Neutrophil (primary cell): ENCODE results near the gene ADAM21.
"Not testable (repeated sequence)": the region's sequence is repeated elsewhere in the genome, so short reads cannot be mapped to it uniquely, and the experiment has no call there.

Source experiments
- H3K27ac ChIP-seq: fragments of 200-600 bp; sonication (generic); 2 replicates; pipeline ENCODE4 v1.5.1; 2016; ENCODE audit warnings: mild to moderate bottlenecking, moderate library complexity
- H3K27me3 ChIP-seq: fragments of 200-600 bp; sonication (generic); 2 replicates; pipeline ENCODE4 v1.6.0; 2016; ENCODE audit warnings: mild to moderate bottlenecking
- H3K36me3 ChIP-seq: fragments of 200-600 bp; sonication (generic); 2 replicates; pipeline ENCODE4 v1.5.1; 2017
- H3K4me1 ChIP-seq, 2 experiments: fragments of 200-600 bp in 1 of 2; sonication (generic) in 1 of 2; 1 replicate in 1 of 2; 2 replicates in 1 of 2; pipeline versions ENCODE4 v1.5.1 to v1.6.1; 2013 to 2016; ENCODE audit warnings: low read depth in 1 of 2, low read length in 1 of 2, mild to moderate bottlenecking in 1 of 2, moderate library complexity in 1 of 2; ENCODE audit not compliant: control insufficient read depth in 1 of 2, insufficient read depth in 1 of 2
- H3K4me3 ChIP-seq, 2 experiments: fragments of 200-600 bp in 1 of 2; sonication (generic) in 1 of 2; 1 replicate in 1 of 2; 2 replicates in 1 of 2; pipeline ENCODE4 v1.5.1; 2013 to 2016; ENCODE audit warnings: low read depth in 1 of 2, low read length in 1 of 2, mild to moderate bottlenecking in 1 of 2, moderate library complexity in 1 of 2
- H3K9me3 ChIP-seq: fragments of 200-600 bp; sonication (generic); 2 replicates; pipeline ENCODE4 v1.5.1; 2016
- CTCF ChIP-seq: fragments of 200-600 bp; sonication (generic); IDR thresholded peaks from 2 replicates; pipeline ENCODE4 v1.5.1; 2016; ENCODE audit warnings: antibody characterized with exemption

Gene ADAM21

GRCh38 chr14:70416725-70417349 is 35.1 kb upstream of the ADAM21 start, which contains the start of gene SYNJ2BP:
TSS of gene SYNJ2BP (minus strand) at chr14:70417090. CDS start at chr14:70416963, 127 bp downstream.
- Histone ChIP-seq H3K27ac (no peak within 1 kb of the TSS), H3K27me3 (no peaks in the 10 kb centered on the region), H3K9me3 (no peaks in the 10 kb centered on the region), H3K36me3 (no peaks in the 10 kb centered on the region), H3K4me3 (peak within 1 kb of the TSS; percentile 29 to 63), H3K4me1 (peaks cover 8 to 11% of the 10 kb centered on the region in 2 experiments)
- no peak for TF ChIP-seq CTCF

DNA sequence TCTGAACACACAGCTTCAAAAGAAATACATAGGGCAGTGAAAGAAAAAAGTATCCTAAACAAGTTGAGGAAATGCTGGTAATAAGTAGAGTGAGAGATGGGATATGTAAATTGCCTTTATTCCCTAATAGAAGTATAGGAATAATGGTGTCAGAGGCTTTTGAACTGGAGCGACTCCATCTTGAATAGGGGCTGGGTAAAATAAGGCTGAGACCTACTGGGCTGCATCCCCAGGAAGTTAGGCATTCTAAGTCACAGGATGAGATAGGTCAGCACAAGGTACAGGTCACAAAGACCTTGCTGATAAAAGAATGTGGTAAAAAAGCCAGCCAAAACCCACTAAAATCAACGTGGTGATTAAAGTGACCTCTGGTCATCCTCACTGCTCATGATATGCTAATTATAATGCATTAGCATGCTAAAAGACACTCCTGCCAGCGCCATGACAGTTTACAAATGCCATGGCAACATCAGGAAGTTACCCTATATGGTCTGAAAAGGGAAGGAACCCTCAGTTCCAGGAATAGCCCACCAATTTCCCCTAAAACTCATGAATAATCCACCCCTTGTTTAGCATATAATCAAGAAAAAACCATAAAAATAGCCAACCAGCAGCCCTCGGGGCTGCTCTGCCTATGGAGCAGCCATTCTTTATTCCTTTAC is 32.6 kb upstream of the ADAM21 start:
- H3K27me3 ChIP-seq, H3K36me3 ChIP-seq, H3K4me3 ChIP-seq, H3K27ac ChIP-seq, H3K9me3 ChIP-seq: not testable (repeated sequence)
- H3K4me1 ChIP-seq, result peaks cover 8 to 11% of the 10 kb centered on the region in 2 experiments

DNA sequence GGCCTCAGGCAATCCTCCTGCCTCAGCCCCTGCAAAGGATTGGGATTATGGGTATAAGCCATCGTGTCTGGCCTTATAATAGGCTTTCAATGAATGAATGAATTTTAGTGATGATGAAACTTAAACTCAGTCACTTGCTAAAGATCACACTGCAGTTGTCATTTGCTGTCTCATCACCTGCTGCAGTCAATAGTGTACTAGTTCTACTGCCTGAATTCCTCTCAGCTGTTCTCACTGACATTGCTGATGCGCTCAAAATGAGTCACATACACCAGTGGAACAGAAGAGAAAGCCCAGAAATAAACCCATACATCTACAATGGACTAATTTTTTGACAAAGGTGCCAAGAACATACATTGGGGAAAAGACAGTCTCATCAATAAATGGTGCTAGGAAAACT is 29.4 kb upstream of the ADAM21 start:
- no peak overlapping the region for H3K27ac ChIP-seq
- TF ChIP-seq CTCF, result no peak
- no peaks in the 10 kb centered on the region for H3K4me1 ChIP-seq
- no peak overlapping the region for H3K4me3 ChIP-seq
- no peaks in the 10 kb centered on the region for H3K27me3 ChIP-seq
- no peaks in the 10 kb centered on the region for H3K36me3 ChIP-seq
- H3K9me3 ChIP-seq, result no peaks in the 10 kb centered on the region

DNA sequence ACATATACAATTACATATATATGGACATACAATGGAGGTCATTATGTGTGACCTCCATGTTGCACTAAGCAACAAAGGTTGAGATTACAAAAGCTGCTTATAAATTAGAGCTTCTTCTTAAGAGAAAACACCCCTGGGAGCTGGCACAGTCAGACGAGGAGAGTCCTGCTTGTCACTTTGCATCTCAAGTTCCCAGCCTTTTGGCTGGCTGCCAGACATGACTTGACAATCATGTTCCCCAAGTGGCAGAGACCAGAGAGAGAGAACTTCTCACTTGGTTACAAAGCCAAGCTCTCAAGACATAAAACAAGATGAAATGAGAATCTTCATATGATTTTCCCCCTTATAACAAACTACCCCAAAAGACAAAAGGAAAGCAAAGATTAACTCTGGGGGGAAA is 26.6 kb upstream of the ADAM21 start:
- H3K9me3 ChIP-seq, result no peaks in the 10 kb centered on the region
- H3K4me1 ChIP-seq, result no peaks in the 10 kb centered on the region
- no peak overlapping the region for H3K27ac ChIP-seq
- no peak for TF ChIP-seq CTCF
- no peaks in the 10 kb centered on the region for H3K36me3 ChIP-seq
- H3K4me3 ChIP-seq, result no peak overlapping the region
- no peaks in the 10 kb centered on the region for H3K27me3 ChIP-seq

DNA sequence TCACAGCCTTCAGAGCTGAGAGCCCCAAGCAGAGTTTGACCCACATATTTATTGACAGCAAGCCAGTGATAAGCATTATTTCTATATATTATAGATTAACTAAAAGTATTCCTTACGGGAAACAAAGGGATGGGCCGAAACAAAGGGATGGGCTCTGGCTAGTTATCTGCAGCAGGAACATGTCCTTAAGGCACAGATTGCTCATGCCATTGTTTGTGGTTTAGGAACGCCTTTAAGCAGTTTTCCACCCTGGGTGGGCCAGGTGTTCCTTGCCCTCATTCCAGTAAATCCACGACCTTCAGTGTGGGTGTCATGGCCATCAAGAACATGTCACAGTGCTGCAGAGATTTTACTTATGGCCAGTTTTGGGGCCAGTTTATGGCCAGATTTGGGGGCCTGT is 25.4 kb upstream of the ADAM21 start:
- not testable (repeated sequence) for H3K9me3 ChIP-seq, H3K27me3 ChIP-seq, H3K4me1 ChIP-seq, H3K4me3 ChIP-seq, H3K36me3 ChIP-seq, H3K27ac ChIP-seq

DNA sequence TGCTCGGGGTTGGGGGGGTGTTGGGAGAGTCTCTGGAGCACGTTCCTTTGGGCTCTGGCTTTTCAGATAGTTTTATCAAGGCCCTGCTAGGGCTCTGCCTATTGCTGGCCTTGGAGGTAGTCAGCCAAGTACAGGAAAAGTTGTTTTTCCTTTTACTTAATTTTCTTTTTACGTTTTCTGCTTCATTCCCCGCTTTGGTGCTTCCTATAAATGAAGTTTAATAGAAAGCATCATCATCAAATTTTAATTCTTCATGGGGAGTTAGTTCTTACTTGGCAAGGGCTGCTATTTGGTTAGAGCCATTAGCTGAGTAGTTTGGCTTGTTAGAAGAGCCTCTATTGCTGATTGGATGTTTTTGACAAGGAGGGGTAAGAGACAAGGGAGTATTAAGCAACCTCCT is 15.1 kb upstream of the ADAM21 start:
- Histone ChIP-seq H3K9me3 (peaks cover 5% of the 10 kb centered on the region), H3K36me3 (no peaks in the 10 kb centered on the region), H3K4me3 (no peak overlapping the region), H3K27me3 (no peaks in the 10 kb centered on the region), H3K4me1 (no peaks in the 10 kb centered on the region), H3K27ac (no peak overlapping the region)
- no peak for TF ChIP-seq CTCF
